Measurements from ENCODE around the gene PTCD2.

DNA sequence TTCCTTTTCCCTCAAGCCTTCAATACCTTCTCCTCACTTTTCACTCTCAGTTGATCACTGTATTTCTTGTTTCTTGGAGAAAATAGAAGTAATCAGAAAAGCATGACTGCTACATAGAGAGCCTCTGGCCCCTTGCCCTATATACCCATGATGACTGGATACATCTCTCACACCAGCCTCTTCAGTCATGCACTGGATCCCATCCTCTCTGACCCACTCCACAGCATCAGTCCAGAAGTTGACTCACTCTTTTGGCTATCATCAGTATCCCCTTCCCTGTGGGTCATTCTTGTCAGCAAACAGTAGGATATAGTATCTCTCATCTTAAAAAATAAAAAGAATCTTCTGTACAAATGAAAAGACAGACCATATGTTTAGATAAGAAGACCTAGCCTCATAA is 32.9 kb downstream of the PTCD2 start:
- TF ChIP-seq CTCF (IDR thresholded peaks at IDR 0.05) = no peak
- TF ChIP-seq POLR2A (IDR thresholded peaks at IDR 0.05; ENCODE audit: low read depth) = no peak

All from esophagus muscularis mucosa (tissue), 3 donors.